Thymus (tissue), 11 donors: ENCODE measurements around the gene TUBGCP2. TPM values are rescaled to one million over a fixed set of nuclear protein-coding genes. Genes with fewer than 3 reads are reported as not detected.

ENCODE experiments used
- DNase-seq, 9 donors: peaks; one replicate each; pipeline ENCODE4 v3.0.0-alpha.2; 2013; ENCODE audit warnings: low spot score in 9 of 9, low read depth in 6 of 9, missing footprints in 1 of 9
- H3K27ac ChIP-seq, 2 donors: one replicate each; pipeline ENCODE4 v1.5.1; 2013; ENCODE audit warnings: control low read depth in 1 of 2, low read depth in 1 of 2, low read length in 1 of 2, mild to moderate bottlenecking in 1 of 2, moderate library complexity in 1 of 2
- H3K27me3 ChIP-seq, 2 donors: one replicate each; pipeline ENCODE4 v1.5.1; 2013; ENCODE audit warnings: low read length in 1 of 2; ENCODE audit not compliant: control insufficient read depth in 2 of 2, insufficient read depth in 1 of 2
- H3K36me3 ChIP-seq, 2 donors: one replicate each; pipeline ENCODE4 v1.5.1; 2013; ENCODE audit warnings: low read length in 1 of 2, mild to moderate bottlenecking in 1 of 2, moderate library complexity in 1 of 2; ENCODE audit not compliant: control insufficient read depth in 2 of 2, insufficient read depth in 2 of 2
- H3K4me1 ChIP-seq, 2 donors: one replicate each; pipeline ENCODE4 v1.5.1; 2013; ENCODE audit warnings: low read length in 2 of 2; ENCODE audit not compliant: control insufficient read depth in 2 of 2, insufficient read depth in 2 of 2
- H3K4me3 ChIP-seq, 2 donors: one replicate each; pipeline ENCODE4 v1.5.1; 2013; ENCODE audit warnings: low read length in 2 of 2, control low read depth in 1 of 2, mild to moderate bottlenecking in 1 of 2
- H3K9me3 ChIP-seq, 2 donors: one replicate each; pipeline ENCODE4 v1.5.1; 2013; ENCODE audit warnings: low read length in 1 of 2, mild to moderate bottlenecking in 1 of 2; ENCODE audit not compliant: control insufficient read depth in 2 of 2, insufficient read depth in 1 of 2
- WGBS: extraction: QIAGEN DNeasy Blood & Tissue Kit; methylation state at CpG from one replicate; pipeline ENCODE4 v1.1.7; 2013; 5-methylcytosine and 5-hydroxymethylcytosine counted together
- polyA plus RNA-seq: library from polyadenylated mRNA; stranded (reverse); fragments of 200-250 nt; gene quantifications from one replicate; pipeline ENCODE4 v1.2.3, GENCODE V29; 2013
- total RNA-seq: library from RNA; stranded (reverse); fragments of 120-200 nt; gene quantifications from one replicate; pipeline ENCODE4 v1.2.4, GENCODE V29; 2013
- donor health status: healthy.

The TUBGCP2 gene
- total and polyA plus RNA-seq, 2 donors = 26.9 to 164 TPM

GRCh38 chr10:133279326-133280226, 29.1 kb downstream of the TUBGCP2 start:
- Histone ChIP-seq H3K4me1 (peaks cover 16 to 40% of the 10 kb centered on the region in 2 donors), H3K36me3 (peaks cover 34 to 56% of the 10 kb centered on the region in 2 donors), H3K27me3 (peaks cover 24 to 34% of the 10 kb centered on the region in 2 donors), H3K27ac (no peak overlapping the region), H3K4me3 (no peak overlapping the region), H3K9me3 (peaks cover 0 to 2% of the 10 kb centered on the region in 2 donors)
- WGBS = 79% methylated on average over 24 of the region's 24 CpGs
- no peak for DNase-seq

- Histone ChIP-seq H3K36me3 (peaks cover 28 to 48% of the 10 kb centered on the region in 2 donors), H3K4me1 (peaks cover 16 to 41% of the 10 kb centered on the region in 2 donors), H3K4me3 (no peak overlapping the region), H3K27me3 (peaks cover 24 to 37% of the 10 kb centered on the region in 2 donors), H3K9me3 (peaks cover 0 to 2% of the 10 kb centered on the region in 2 donors), H3K27ac (peak overlapping the region in 1 of 2 donors; percentile 36)
- peak in 1 of 9 donors; percentile 29 for DNase-seq
- 48% methylated on average over 19 of the region's 19 CpGs for WGBS
Observed at GRCh38 chr10:133278577-133279265, 30.0 kb downstream of the TUBGCP2 start.

GRCh38 chr10:133277993-133278576, 30.6 kb downstream of the TUBGCP2 start:
- Histone ChIP-seq H3K4me1 (peaks cover 16 to 41% of the 10 kb centered on the region in 2 donors), H3K27me3 (peaks cover 24 to 37% of the 10 kb centered on the region in 2 donors), H3K9me3 (peaks cover 0 to 2% of the 10 kb centered on the region in 2 donors), H3K4me3 (no peak overlapping the region), H3K36me3 (peaks cover 28 to 41% of the 10 kb centered on the region in 2 donors), H3K27ac (peak overlapping the region in 1 of 2 donors; percentile 36)
- DNase-seq = peak in 1 of 9 donors; percentile 7
- WGBS = 56% methylated on average over 12 of the region's 12 CpGs

GRCh38 chr10:133277277-133277992, 31.2 kb downstream of the TUBGCP2 start:
- H3K4me1 ChIP-seq = peaks cover 16 to 41% of the 10 kb centered on the region in 2 donors
- H3K27ac ChIP-seq = peak overlapping the region in 1 of 2 donors; percentile 36
- H3K36me3 ChIP-seq = peaks cover 22 to 35% of the 10 kb centered on the region in 2 donors
- no peak for DNase-seq
- peaks cover 0 to 2% of the 10 kb centered on the region in 2 donors for H3K9me3 ChIP-seq
- 88% methylated on average over 25 of the region's 25 CpGs for WGBS
- H3K4me3 ChIP-seq = no peak overlapping the region
- H3K27me3 ChIP-seq = peaks cover 24 to 37% of the 10 kb centered on the region in 2 donors

GRCh38 chr10:133276435-133277201, 32.1 kb downstream of the TUBGCP2 start, which contains the start of gene ADAM8:
Gene ADAM8 (minus strand): TSS chr10:133276868. CDS start chr10:133276817, 51 bp downstream.
- H3K4me3 ChIP-seq = peak within 1 kb of the TSS; percentile 35 to 42
- peaks cover 14 to 26% of the 10 kb centered on the region in 2 donors for H3K36me3 ChIP-seq
- 11% methylated on average over 63 of the region's 63 CpGs for WGBS
- no peak within 1 kb of the TSS for H3K27ac ChIP-seq
- peaks cover 0 to 2% of the 10 kb centered on the region in 2 donors for H3K9me3 ChIP-seq
- DNase-seq = peak in 2 of 9 donors; percentile 16 to 45
- peaks cover 24 to 37% of the 10 kb centered on the region in 2 donors for H3K27me3 ChIP-seq
- peaks cover 16 to 41% of the 10 kb centered on the region in 2 donors for H3K4me1 ChIP-seq

GRCh38 chr10:133276100-133276434, 32.6 kb downstream of the TUBGCP2 start:
- no peak for DNase-seq
- Histone ChIP-seq H3K27me3 (peaks cover 24 to 37% of the 10 kb centered on the region in 2 donors), H3K4me3 (peak overlapping the region; percentile 35 to 42), H3K27ac (no peak overlapping the region), H3K36me3 (peaks cover 9 to 21% of the 10 kb centered on the region in 2 donors), H3K9me3 (peaks cover 0 to 2% of the 10 kb centered on the region in 2 donors), H3K4me1 (peaks cover 16 to 41% of the 10 kb centered on the region in 2 donors)
- 10% methylated on average over 6 of the region's 6 CpGs for WGBS

- WGBS = 9% methylated on average over 12 of the region's 12 CpGs
- peak in 1 of 9 donors; percentile 30 for DNase-seq
- peaks cover 16 to 41% of the 10 kb centered on the region in 2 donors for H3K4me1 ChIP-seq
Observed at GRCh38 chr10:133275684-133276092, 33.0 kb downstream of the TUBGCP2 start.

More at GRCh38 chr10:133275684-133276092, 33.0 kb downstream of the TUBGCP2 start:
- Histone ChIP-seq H3K9me3 (peaks cover 0 to 2% of the 10 kb centered on the region in 2 donors), H3K27ac (peak overlapping the region in 1 of 2 donors; percentile 11), H3K27me3 (peaks cover 24 to 37% of the 10 kb centered on the region in 2 donors), H3K4me3 (peak overlapping the region; percentile 35 to 42), H3K36me3 (peaks cover 9 to 17% of the 10 kb centered on the region in 2 donors)
